22Rv1 (cell line): ENCODE results near the gene QPCT.

Experiments used
- H3K27ac ChIP-seq: fragments of 450-650 bp; 2 replicates; pipeline ENCODE4 v1.5.1; 2017
- ZFX ChIP-seq: fragments of 450-650 bp; IDR thresholded peaks from 2 replicates; pipeline ENCODE4 v1.6.1; 2017; ENCODE audit warnings: antibody characterized with exemption, borderline replicate concordance
- TF ChIP-seq, protein P1 (sequence below): fragments of 450-650 bp; IDR thresholded peaks from 2 replicates; pipeline ENCODE4 v1.5.1; 2017; ENCODE audit warnings: mild to moderate bottlenecking

Gene QPCT

DNA sequence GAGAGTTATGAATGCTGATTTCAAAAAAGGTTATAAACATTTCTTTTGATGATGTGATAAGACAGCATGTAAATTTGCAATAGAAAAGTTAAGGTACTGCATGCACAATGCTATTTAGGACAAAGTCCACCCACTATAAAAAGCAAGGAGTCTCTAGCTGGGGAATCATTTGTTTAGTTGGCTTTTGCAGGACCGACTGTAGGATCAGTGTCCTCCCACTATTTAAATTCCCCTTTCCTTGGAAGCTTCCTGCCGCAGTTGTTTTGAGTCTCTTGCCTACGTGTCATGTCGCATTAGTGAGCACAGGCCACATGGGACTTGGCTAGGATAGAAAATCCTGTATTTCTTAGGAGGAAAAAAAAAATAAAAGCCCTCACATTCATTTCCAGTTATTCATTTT is 13.1 kb downstream of the QPCT start:
- TF ChIP-seq ZFX: no peak
- TF ChIP-seq, protein P1, sequence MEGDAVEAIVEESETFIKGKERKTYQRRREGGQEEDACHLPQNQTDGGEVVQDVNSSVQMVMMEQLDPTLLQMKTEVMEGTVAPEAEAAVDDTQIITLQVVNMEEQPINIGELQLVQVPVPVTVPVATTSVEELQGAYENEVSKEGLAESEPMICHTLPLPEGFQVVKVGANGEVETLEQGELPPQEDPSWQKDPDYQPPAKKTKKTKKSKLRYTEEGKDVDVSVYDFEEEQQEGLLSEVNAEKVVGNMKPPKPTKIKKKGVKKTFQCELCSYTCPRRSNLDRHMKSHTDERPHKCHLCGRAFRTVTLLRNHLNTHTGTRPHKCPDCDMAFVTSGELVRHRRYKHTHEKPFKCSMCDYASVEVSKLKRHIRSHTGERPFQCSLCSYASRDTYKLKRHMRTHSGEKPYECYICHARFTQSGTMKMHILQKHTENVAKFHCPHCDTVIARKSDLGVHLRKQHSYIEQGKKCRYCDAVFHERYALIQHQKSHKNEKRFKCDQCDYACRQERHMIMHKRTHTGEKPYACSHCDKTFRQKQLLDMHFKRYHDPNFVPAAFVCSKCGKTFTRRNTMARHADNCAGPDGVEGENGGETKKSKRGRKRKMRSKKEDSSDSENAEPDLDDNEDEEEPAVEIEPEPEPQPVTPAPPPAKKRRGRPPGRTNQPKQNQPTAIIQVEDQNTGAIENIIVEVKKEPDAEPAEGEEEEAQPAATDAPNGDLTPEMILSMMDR: no peak
- no peak overlapping the region for H3K27ac ChIP-seq

DNA sequence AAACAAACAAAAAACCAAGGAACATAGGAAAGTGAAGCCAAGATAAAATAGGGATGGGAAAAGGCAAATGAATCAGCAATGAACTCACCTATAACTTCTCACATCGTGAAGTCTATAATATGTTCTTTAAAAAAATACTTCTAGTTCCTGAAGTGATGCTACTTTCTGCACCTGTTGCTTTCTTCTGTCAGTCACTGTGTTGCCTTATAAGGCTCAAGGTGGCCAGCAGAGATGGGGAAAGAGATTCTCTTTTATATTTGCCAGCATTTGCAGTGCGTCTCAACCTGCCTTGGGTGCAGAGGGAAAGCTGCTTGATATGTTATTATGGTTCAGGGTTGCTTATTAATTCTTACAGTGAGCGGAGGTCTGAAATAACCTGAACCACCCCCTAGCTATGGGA is 14.0 kb downstream of the QPCT start:
- H3K27ac ChIP-seq: no peak overlapping the region
- TF ChIP-seq ZFX: no peak
- TF ChIP-seq, protein P1: no peak

DNA sequence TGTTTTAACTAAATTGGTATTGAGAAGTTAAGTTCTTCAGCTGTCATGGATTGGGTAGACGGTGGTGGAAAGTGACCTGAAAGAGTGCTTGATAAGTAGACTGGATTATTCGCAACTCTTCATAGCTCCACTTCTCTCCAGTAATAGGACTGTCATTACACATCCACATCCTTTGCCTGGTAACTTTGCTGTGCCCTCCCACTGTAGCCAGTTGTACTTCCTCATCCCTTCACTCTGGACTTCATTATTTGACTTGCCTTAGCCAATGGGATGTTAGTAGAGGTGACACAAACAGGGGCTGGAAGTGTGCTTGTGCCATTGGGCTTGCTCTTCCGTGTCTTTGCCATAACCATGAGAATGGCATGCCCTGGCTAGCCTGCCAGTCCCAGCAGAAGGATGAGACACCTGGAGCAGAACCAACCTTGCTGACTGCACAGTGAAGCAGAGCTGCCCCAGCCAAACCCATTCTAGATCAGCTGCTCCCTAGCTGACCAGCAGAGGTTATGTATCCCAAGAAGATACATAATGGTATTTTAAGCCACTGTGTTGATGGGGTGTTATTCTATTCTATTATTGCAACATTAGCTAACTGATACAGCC is 16.9 kb downstream of the QPCT start:
- no peak overlapping the region for H3K27ac ChIP-seq
- no peak for TF ChIP-seq ZFX
- TF ChIP-seq, protein P1: no peak

- H3K27ac ChIP-seq: no peak overlapping the region
- TF ChIP-seq, protein P1: no peak
- no peak for TF ChIP-seq ZFX
These were observed 17.7 kb downstream of the QPCT start for GRCh38 chr2:37361994-37362698.

DNA sequence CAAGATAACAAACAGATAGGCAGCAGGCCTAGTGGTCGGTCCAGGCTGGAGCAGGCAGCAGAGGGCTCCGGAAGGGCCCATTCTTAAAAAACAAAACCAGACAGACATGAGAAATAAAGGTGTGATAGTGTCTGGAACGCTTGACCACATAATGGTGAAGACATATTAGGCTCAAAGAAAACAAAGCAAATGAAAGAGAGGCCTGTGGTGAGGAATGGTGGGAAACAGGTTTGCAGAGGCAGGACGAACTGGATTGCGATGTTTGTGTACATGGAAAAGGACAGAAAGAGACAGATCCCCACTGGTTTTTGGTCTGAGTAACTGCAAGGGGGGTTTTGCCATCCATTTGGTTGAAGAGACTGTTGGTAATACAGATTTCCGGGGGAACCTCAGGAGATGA is 19.9 kb downstream of the QPCT start:
- TF ChIP-seq, protein P1: no peak
- no peak for TF ChIP-seq ZFX

DNA sequence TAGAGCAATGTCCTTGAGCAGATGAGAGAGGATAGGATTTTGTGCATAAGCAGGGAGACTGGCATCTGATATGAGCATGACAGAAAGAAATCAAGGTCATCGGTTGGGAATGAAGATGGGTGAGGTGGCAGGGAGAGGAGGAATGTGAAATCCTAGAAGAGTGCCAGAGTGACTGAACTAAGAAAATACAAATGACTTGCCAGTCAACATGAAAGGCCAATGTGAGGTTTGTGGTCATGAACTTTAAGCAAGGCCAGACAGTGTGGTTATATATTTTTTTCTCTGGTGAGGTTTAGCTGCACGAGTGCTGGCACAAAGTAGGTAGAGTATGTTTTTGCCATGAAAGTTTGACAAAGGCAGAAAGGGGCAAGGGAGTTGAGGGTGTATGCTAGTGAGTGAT is 21.2 kb downstream of the QPCT start:
- TF ChIP-seq, protein P1: no peak
- TF ChIP-seq ZFX: no peak
- H3K27ac ChIP-seq: no peak overlapping the region

More for the DNA sequence above, 19.9 kb downstream of the QPCT start:
- H3K27ac ChIP-seq: no peak overlapping the region

GRCh38 chr2:37366773-37367172 is 22.3 kb downstream of the QPCT start:
- TF ChIP-seq, protein P1: no peak
- no peak for TF ChIP-seq ZFX
- no peak overlapping the region for H3K27ac ChIP-seq
